Activated T-cell treated with anti-CD3 and anti-CD28 coated beads, Interleukin-2, amount 50 U/mL, for 1 hour (primary cell): ENCODE measurements around the gene DMRT3.
"Not testable (repeated sequence)": the region's sequence is repeated elsewhere in the genome, so short reads cannot be mapped to it uniquely, and the experiment has no call there.

Experiments
- DNase-seq: peaks from one replicate; pipeline ENCODE4 v3.0.0-alpha.2; 2020

Gene DMRT3

DNA sequence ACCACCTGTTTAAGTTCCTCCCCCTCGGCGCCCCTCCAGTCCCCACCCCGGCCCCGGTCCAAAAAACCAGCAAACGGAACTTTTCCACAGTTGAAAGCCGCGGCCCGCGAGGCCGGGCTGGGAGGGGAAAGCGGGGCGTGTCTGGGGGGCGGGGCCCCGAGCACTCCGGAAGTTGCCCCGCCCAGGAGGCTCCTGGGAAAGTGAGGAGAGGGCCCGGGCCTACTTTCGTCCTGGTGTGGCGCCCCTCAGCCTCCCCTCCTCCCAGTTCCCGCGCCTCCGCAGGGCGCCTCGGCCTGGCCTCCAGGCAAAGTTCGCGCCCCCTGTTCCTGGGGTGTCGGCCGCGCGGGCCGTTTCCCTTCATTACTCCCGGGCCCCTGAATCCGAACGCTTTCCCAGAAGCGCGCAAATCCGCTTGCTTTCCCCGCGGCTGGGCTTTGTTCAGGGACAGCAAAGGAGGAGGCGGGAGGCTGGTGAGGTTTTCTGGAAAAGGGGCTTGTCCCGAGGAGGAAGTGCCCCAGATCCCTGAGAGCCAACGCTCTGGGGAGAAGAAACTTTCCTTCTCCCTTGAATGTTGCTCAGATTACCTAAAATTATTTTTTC lies 4.5 kb upstream of the DMRT3 start:
- no peak for DNase-seq

DNA sequence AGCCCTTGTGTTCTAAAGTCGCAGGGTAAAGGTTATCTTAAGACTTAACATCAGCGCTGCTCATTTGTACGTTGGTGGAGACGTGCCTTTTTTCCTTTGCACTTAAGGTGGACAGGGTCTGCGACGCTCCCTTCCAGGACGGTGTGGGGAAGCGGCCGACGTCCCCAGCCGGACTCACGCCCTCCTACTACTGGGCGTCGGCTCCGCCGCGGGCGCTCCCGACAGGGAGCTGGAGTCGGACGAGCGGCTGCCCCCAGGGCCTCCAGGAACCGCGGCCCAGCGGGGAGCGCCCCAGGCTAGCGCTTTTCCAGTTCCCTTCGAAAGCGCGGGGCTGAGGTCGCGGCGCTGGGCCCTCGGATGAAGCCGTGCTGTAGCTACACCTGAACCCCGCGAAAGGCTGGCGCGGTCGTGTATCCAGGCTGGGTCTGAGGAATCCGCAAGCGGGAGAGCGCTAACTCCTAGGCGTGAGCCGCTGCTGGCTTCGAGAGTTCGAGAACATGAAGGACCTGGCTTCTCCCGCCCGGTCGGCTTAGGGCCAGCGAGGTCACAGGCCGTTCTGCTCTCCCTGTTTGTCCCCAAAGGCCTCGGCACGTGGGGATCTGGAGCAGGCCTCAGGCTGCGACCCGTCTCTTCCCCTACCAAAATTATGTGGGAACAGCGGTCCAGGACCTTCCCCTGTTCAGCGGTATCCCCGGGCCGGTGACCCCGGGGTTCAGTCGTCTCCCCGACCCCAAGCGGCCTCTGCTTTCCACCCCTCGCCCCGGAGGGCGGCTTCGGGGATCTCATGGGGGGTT lies 3.8 kb upstream of the DMRT3 start:
- DNase-seq, result no peak

DNA sequence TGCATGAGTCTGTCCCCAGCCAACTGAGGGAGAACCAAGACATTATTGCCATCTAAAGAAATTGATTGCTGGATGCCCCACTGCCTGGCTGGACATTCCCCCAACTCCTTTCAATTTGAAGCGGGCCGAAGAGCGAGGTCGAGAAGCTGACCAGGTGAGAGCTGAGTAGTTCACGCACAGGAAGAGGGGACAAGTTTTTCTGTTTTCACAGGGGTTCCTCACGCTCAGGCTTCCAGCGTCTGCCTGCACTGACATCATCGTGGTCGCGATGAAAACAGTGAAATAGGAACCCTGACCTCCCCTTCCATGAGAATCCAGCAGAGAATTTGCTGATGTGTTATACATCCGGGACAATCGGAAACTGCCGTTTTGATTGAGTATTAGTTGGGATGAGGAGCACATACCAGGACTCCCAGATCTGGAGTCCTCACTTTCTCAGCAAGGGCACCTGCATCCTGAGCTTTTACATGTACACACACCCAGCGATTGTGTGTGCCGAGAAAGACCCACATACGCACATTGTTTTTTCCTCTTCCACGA lies 3.1 kb upstream of the DMRT3 start:
- DNase-seq, result no peak

DNA sequence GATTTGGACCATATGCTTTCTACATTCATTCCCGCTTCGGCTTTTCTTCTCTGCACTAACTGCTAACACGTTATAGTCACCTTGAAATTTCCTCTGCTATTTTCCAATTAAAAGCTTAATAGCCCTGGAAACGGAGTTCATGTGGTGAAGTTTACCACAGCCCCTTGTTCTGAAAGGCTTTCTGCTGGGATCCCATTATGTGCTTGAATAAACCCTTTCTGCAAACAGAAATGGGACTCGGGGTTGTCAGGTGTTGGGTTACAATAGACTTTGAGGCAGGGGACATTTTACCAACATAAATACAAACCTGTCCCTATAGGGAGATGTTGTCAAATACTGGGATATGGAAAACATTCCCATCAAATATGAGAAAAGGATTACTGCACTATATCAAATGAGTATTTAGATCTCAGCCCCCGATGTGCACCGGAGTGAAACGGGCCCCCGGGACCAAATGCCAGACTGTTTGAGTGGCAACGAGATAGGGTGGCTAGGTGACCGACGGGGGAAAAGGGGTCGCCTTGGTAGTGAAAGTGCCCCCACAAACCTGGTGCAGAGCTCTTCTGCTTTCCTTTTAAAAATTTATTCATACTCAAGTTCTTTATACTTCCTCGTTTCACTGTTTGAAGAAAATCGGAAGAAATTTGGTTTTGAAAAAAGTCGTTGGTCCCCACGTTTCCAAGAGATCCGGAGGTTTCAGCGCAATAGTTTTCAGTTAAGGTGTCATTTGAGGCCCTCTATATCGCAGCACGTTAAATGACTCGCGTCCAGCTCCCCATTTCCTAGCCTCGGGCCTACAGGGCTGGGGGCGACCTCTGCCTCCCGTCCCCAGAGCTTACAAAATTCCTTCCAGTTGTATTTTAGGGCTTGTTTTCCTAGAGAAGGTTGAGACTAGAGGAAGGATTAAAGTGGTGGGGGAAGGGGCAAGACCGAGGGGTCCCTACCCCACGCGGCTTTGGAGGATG lies 2.1 kb upstream of the DMRT3 start:
- no peak for DNase-seq

DNA sequence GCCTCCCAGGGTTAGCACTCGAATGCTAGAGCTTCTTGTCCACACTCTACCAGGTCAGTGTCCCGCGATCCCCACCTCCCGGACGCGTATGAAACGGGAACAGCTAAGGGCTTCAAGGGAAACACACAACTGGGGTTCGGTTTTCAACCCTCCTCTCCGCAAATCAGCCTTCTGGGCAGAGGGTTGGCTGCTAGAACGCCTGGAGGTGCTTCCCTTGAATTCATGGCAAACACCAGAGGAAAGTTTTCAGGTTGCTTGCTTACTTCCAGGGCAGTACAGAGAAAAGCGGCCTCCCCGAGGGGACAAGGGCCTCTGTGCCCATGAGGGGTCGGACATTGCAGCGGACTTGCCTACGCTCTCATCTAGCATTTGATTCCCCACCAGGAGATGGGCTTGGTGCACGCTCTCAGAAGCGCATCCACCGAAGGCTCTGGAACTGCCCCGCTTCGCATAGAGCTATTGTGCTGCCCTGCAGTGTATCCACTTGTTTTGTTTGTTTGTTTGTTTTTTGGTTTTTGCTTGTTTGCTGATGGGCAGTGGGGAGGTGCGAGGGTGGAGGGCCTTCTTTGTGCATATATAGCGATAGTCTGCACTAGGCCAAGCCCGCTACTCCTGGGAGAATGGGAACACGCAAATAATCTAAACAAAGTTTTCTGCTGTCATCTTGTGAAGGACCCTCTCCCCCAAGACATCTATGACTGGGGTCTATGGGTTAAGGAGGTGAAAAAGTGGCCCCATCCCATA lies 1.3 kb upstream of the DMRT3 start:
- DNase-seq, result no peak

DNA sequence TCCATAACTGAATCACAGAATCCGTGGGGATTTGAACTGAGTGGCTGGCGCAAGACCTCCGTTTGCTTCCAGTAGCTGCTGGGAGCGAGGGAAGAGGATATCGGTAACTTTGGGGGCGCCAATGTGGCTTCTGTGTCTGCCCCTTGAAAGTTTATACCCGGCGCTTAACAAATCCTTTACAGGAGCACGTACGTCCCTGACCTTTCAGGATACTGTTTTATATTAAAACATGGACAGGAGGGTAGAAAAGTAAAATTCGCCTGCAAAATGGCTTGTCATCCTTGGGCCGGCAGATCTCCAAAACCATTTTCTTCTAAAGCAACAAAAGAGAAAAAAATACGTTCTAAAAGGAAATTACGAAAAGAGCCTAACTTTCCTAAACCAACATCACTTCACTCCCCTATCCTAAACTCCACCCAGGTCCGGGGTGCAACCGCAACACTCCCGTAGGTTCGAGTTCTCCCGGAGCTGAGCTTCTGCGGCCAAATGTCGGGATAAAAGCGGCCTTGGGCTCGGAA lies 656 bp upstream of the DMRT3 start:
- DNase-seq, result no peak

DNA sequence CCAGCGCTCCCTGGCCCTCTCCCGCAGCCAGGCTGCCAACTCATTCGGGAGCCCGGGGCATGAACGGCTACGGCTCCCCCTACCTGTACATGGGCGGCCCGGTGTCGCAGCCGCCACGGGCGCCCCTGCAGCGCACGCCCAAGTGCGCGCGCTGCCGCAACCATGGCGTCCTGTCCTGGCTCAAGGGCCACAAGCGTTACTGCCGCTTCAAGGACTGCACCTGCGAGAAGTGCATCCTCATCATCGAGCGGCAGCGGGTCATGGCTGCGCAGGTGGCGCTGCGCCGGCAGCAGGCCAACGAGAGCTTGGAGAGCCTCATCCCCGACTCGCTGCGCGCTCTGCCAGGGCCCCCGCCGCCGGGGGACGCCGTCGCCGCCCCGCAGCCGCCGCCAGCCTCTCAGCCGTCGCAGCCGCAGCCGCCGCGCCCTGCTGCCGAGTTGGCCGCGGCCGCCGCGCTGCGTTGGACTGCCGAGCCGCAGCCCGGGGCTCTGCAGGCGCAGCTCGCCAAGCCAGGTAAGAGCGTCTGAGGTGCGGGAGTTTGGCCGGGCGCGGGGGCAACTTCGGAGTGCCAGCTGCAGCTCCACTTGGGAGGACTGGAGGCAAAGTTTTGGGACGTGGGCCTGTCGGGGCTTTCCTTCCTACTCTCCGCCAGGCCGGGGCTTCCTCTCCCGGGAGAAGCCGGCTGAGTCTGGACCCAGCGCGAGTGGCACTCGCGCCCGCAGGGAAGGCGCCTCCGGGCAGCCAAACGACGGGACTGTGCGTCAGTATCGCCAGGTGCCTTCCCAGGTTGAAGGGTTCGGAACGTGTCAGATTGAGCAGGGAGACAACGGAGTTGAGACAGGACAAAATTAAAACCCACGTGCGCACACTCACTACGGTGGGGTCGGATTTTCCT lies 735 bp downstream of the DMRT3 start:
- DNase-seq, result no peak

DNA sequence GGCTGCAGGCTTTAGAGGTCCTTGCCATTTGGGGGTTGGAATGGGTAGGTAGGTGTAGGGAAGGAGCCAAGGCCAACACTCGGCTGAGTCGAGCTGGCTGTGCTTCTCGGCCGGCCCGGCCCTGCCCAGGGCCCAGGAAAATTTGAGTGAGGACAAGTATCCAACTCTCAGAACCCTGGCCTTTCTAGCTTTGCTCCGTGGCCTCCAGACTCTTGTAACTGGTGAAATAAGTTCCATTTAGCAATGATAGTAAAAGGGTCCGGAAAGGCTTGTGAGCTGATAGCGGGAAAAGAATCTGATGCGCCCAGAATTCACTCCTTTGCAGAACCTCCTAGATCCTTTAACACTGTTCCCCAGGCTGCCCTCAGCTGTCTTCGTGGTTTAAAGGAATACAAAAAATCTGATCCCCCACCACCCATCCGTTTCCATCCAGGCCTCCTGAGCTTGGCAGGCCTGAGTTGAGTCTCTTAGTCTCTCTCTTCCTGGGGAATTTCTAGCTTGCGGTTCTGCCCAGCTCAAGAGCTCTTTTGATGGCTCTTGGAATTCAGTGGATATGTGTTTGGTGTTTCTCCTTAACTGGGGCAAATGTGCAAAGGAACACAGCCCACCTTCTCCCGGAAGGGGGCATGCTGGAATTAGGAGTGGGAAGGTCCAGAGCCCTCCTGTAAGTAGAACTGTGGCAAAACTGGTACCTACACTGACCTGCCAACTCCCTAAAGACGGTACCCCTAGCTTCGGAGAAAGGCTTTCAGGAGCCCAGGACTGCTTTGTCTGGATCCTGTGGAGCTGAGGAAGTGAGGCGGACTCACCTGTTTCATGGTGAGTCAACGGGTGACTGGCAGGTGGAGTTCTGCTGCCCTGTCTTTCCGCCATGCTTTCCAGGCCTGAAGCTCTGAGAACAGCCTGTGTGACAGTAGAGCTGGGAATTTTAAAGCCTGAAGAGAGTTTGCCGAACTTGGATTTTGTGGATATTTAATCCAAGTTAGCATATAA lies 1.7 kb downstream of the DMRT3 start:
- no peak for DNase-seq

DNA sequence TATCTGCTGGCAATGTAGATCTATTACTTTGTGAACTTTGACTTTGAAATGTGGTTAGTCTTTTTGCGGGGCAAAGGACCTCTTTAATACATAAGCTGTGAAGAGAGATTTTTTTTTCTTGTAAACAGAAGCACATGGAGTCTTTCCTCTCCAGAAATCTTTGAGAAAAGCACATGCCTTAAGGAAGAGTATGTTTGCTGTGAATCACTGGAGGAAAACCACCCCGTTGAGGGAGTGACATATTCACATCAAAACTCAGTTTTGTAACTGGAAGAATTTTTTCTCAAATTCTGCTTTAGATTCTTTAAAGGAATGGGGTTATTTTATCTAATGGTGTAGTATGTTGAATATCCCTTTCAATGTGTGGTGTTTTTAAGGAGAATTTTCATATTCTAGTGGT lies 3.5 kb downstream of the DMRT3 start:
- no peak for DNase-seq

DNA sequence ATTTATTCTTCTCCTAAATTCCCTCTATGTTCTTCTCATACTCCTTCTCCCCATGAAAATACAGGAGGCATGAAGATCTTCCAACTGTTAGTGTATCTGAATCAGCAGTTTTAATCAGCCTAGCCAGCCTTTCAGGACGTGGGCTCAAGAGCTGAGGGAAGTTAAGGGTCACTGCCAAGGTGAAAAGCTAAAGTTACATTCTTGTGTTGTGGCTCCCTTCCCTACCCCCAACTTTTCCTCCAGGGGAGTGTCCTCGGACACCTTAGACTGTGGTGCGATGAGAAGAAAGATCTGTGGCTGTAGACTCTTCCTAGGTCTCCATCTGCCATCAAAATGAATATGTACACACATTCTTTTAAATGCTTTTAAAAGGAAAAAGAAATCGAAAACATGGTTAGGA lies 4.2 kb downstream of the DMRT3 start:
- no peak for DNase-seq

DNA sequence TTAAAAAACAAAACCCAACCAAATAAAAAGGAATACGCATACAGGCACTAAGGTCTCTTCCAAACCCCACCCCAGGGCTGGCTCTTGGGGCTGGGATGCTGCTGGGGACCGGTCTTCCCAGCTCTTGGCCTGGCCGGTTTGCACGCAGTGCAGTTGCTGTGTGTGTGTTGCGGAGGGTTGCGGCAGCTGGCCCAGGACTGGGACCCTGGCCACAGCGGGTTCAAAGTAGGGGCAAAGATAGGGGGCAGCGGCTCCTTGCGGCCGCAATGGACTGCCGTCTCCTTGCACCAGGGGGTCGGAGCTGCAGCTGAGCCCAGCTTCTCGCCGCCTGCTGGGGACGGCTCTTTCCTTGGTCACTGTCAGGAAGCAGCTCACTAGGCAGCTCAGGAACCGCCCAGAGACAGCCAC lies 5.0 kb downstream of the DMRT3 start:
- no peak for DNase-seq

DNA sequence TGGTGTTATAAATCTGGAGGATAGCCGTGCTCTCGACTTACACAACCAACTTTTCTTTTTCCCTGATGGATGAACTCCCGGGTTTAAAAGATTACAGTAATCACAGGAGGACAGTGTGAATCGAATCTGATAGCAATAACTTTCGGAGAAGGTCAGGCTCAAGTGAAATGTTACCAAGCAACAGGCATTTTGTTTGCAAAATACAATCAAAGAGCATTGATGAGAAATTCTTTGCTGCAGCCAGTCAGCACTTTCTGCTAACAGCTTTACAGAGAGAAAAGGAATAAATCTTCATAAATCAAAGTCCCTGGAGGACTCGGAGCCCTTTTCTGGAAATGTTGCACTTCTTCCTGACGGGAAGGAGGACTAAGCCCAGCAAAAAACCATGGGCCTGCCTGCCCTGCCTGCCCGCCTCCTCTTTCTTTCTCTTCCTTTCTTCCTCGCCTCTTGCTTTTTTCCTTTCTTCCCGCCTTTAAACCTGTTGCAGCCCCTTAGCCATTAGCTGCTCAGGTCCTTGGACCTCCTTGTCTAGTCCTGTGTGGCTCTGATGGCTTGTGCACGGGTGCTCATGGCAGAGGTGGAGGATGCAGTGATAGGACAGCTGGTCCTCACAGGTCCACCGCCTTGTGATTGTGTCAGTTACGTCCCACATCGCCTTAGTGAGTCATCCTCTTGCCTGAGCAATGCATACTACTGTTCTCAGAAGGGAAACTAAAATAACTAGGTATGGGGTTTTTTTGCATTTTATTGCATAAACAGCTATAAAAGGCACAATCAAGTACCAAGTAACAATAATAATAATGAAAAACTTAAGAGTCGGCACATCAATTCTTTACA lies 6.2 kb downstream of the DMRT3 start:
- no peak for DNase-seq

DNA sequence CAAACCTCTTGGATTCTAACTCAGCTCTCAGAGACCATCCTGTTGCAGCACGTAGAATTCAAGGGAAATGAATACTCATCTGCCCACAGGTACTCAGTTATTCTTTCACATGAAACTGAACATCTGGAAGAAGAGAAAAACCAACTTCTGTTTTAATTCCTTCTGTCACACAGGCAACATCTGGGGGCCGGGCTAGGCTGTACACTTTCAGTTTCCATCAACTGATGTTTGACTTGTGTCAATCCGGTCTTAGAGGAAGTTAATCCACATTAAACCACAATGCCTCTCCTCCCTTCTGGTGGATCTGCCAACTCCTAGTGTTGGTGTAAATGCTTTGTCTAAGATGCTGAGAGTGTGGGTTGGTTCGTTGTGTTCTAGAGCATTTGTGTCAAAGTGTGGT lies 17.6 kb downstream of the DMRT3 start:
- DNase-seq, result no peak

DNA sequence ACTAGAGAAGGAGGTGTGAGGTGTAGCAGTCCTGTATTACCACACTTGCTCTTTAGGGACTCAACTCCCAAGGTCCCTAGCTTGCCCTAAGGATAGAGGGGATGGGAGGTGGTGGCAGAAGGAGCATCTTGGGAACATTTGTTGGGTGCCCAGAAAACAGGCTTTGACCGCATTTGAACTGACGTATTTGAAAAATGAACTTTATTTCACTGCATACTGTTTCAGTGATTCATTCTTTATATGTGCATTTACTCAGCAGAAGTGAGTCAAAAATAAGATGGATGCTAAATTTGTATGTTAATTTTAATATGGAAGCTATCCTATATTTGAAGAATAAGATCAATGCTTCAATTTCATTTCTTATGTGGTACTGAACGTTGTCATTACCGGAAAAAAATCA lies 18.7 kb downstream of the DMRT3 start:
- DNase-seq, result no peak

DNA sequence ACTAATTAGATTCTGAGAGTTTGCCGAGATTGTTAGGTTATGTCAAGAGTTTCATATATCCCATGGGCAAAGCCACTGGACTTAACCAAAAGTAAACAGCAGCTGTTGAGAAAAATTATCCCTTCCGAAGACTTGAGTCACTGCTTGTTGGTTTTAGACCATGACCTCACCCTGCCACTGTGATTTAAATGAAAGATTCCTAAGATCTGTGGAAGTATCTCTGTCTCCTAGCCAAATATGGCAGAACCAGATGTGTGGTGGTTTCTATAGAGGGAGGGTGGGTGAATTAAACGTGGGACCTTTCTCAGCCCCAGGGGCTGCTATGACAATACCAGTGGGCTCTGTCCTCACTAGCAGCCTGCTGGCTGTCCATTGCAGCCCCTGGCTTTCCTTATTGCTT lies 19.3 kb downstream of the DMRT3 start:
- no peak for DNase-seq

DNA sequence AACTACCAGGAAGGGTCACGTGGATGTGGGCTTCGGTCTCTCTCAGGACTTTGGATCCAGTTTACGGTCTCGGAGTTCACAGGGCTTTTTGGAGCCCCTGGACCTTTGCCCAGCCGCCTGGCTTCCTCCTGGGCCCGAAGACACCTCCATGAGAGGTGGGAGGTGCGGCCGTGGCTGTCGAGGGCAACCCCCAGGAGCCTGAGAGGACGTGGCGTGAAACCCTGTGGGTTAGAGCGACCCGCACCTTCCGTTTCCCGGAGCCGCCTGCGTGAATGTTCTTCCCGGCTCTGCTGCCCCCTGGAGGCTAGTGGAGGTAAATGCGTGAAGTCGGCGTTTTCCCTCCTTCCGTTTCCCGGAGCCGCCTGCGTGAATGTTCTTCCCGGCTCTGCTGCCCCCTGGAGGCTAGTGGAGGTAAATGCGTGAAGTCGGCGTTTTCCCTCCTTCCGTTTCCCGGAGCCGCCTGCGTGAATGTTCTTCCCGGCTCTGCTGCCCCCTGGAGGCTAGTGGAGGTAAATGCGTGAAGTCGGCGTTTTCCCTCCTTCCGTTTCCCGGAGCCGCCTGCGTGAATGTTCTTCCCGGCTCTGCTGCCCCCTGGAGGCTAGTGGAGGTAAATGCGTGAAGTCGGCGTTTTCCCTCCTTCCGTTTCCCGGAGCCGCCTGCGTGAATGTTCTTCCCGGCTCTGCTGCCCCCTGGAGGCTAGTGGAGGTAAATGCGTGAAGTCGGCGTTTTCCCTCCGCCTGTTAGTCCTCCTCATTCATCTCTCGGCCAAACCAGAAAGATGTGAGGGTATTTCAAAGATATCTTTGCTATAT lies 22.1 kb downstream of the DMRT3 start:
- not testable (repeated sequence) for DNase-seq

DNA sequence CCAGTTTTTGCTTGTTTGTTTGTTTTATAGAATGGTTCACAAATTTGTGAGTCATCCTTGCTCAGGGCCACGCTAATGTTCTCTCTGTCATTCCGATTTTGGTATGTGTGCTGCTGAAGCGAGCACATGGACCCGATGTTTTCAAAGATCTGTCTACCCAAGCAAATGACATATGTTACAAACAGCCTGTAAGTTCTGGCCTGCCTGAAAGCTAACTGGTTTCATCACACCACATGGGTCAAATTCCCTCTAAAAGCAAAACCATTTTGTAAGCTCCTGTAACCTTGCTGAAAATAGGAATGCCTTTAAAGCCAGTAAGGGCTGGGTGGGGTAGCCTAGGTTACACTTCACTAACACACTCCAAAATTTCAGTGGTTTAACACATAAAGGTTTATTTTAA lies 25.4 kb downstream of the DMRT3 start:
- DNase-seq, result no peak

DNA sequence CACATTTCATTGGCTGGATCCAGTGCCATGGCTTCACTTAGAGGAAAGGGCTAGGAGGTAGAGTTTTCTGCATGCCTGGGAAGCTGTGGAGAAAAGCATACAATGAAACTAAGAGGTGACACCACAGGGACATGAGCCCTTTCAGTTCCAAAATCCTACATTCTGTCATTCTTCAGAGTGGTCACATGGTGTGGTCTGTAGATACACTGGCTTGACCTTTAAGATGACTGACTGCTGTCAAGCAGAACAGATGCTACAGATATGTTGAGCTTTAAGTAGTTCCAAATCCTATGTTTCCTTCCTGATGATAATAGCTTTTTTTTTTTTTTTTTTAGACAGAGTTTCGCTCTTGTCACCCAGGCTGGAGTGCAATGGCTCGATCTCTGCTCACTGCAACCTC lies 26.2 kb downstream of the DMRT3 start:
- no peak for DNase-seq
